Head of caudate nucleus (tissue), 42 donors: ENCODE measurements around the gene F3.

ENCODE experiments used
- DNase-seq, 42 donors: peaks; one replicate each; pipeline versions ENCODE4 v3.0.0 to v3.0.0-alpha.2; 2020 to 2021; ENCODE audit warnings: mixed read lengths in 7 of 42
- intact Hi-C: fragments of 100-400 bp; cut with DNase I; formaldehyde crosslinking; loops from one replicate; pipeline ENCODE4 v1.15.0; 2022

Gene F3

GRCh38 chr1:94490556-94490955 lies 51.0 kb downstream of the F3 start:
- intact Hi-C loops, result no loop called here
- no peak for DNase-seq

DNA sequence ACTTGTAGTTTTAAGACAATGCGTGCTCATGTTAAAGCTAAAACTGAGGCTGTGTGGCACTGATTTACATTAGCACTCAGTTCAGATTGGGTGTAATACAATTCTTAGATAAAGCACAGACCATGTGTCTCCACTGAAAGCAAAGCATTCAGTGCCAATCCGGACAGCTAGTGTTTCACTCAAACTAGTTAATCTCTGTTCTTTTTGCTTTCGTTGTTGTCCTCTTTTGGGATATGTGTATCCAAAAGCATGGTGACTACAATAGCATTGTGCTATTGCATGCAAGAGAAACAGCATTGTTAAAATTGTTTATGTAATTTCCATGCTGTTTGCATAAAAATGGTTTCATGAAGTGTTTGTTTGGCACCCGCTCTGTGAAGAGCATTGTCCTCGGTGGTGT lies 54.6 kb downstream of the F3 start:
- DNase-seq, result peak in 4 of 42 donors; percentile 5 to 47 (median 14)
- intact Hi-C loops, result no loop called here

- intact Hi-C loops, result no loop called here
- peak in 36 of 42 donors; percentile 6 to 81 (median 47) for DNase-seq
Measured at GRCh38 chr1:94481473-94481933, 60.1 kb downstream of the F3 start.

DNA sequence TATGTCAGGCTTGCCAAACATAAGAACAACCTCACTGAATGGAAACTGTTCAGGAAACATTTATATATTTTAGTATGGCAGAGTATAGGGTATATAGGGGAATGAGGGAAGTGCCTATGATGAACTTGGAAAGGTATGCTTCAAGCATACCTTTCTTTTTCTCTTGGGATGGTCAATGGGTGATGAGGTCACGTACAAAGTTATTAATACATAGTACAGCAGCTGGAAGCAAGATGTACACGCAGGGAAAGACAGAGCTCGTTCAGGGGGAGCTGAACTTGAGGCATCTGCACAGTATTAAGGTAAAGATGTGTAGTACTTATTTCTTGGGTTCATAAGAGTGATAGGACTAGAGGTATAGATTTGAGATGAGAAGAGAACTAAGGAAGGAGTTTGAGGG lies 61.9 kb downstream of the F3 start:
- intact Hi-C loops, result no loop called here
- no peak for DNase-seq
